HCT116 (cell line): Measurements from ENCODE around the gene LURAP1L. TPM values are rescaled to one million over a fixed set of nuclear protein-coding genes. Genes with fewer than 3 reads are reported as not detected.

Source experiments
- ATAC-seq: fragments of 200-7000 bp; cut with Tn5 transposase; 2 replicates; pipeline ENCODE4 v1.9.1; 2020; ENCODE audit warnings: mild to moderate bottlenecking, moderate library complexity
- BruUV-seq: library from RNA; stranded (reverse); fragments of 400-500 nt; replicated peaks from 2 replicates; lab custom pipeline; 2021; lab: Mats Ljungman, UMichigan
- CTCF ChIA-PET: fragments of 300-600 bp; sonication (Branson Sonifier 250); formaldehyde crosslinking; loops from one replicate; lab custom pipeline; 2021; ENCODE audit warnings: antibody characterized with exemption; lab: Charles Lee
- POLR2A ChIA-PET: fragments of 300-600, 350-600 bp; sonication (Branson Sonifier 250); formaldehyde crosslinking; loops from one replicate; lab custom pipeline; 2021; ENCODE audit warnings: antibody characterized with exemption; lab: Charles Lee
- RAD21 ChIA-PET, 2 experiments: fragments of 300-600 bp; sonication (Branson Sonifier 250); formaldehyde crosslinking; loops; one replicate each; lab custom pipeline; 2023; ENCODE audit warnings: low total read pairs in 2 of 2; ENCODE audit not compliant: uncharacterized antibody in 2 of 2, unreplicated experiment in 2 of 2, low non-redundant PET in 1 of 2; lab: Charles Lee
- DNase-seq: peaks from one replicate; pipeline ENCODE4 v3.0.0-alpha.2; 2010; ENCODE audit warnings: low read depth, low spot score
- H2AFZ ChIP-seq: fragments of 200-600 bp; shearing (Covaris generic), sonication (generic); 2 replicates; pipeline ENCODE4 v1.6.1; 2017; ENCODE audit warnings: low read depth, mixed run types, mixed read lengths, antibody characterized with exemption, low read length; ENCODE audit not compliant: poor library complexity, severe bottlenecking
- H3K27ac ChIP-seq: 2 replicates; pipeline ENCODE4 v1.5.1; 2012; ENCODE audit warnings: low read depth, low read length
- H3K27me3 ChIP-seq: fragments of 200-600 bp; sonication (generic); 2 replicates; pipeline ENCODE4 v1.6.1; 2016; ENCODE audit warnings: mixed run types, low read length, mixed read lengths; ENCODE audit not compliant: insufficient read depth
- H3K36me3 ChIP-seq, 2 experiments: fragments of 200-500 bp in 1 of 2; fragments of 200-600 bp in 1 of 2; sonication (Bioruptor generic) in 1 of 2; sonication (generic) in 1 of 2; 2 replicates each; pipeline versions ENCODE4 v1.5.1 to v1.6.1; 2014 to 2016; ENCODE audit warnings: low read length in 2 of 2, inconsistent platforms in 1 of 2, mixed read lengths in 1 of 2, mixed run types in 1 of 2; ENCODE audit not compliant: insufficient read depth in 2 of 2, control insufficient read depth in 1 of 2
- H3K4me1 ChIP-seq, 2 experiments: fragments of 200-600 bp in 1 of 2; sonication (generic) in 1 of 2; 2 replicates each; pipeline versions ENCODE4 v1.5.1 to v1.6.1; 2012 to 2017; ENCODE audit warnings: low read length in 2 of 2, inconsistent platforms in 1 of 2, mild to moderate bottlenecking in 1 of 2, mixed read lengths in 1 of 2, mixed run types in 1 of 2, moderate library complexity in 1 of 2; ENCODE audit not compliant: insufficient read depth in 2 of 2, control insufficient read depth in 1 of 2
- H3K4me2 ChIP-seq: fragments of 200-600 bp; sonication (generic); 2 replicates; pipeline ENCODE4 v1.6.1; 2017; ENCODE audit warnings: mixed run types, low read length, mixed read lengths
- H3K4me3 ChIP-seq, 2 experiments: fragments of 200-600 bp in 1 of 2; sonication (generic) in 1 of 2; replicated peaks in 1 of 2; 2 replicates each; pipeline ENCODE4 v1.5.1; 2011 to 2016; ENCODE audit warnings: low read length in 2 of 2, control low read depth in 1 of 2, low read depth in 1 of 2, mild to moderate bottlenecking in 1 of 2, mixed read lengths in 1 of 2, mixed run types in 1 of 2
- H3K79me2 ChIP-seq: fragments of 200-600 bp; sonication (generic); 2 replicates; pipeline ENCODE4 v1.6.1; 2017; ENCODE audit warnings: mild to moderate bottlenecking, mixed run types, low read length, moderate library complexity, mixed read lengths; ENCODE audit not compliant: insufficient read depth
- H3K9ac ChIP-seq: fragments of 200-600 bp; sonication (generic); 2 replicates; pipeline ENCODE4 v1.6.1; 2016; ENCODE audit warnings: low read length, mixed read lengths
- H3K9me2 ChIP-seq: fragments of 200-600 bp; sonication (generic), shearing (Covaris generic); 2 replicates; pipeline ENCODE4 v1.6.1; 2017; ENCODE audit warnings: mixed run types, mild to moderate bottlenecking, moderate library complexity; ENCODE audit not compliant: insufficient read depth
- H3K9me3 ChIP-seq, 2 experiments: fragments of 200-500 bp in 1 of 2; fragments of 200-600 bp in 1 of 2; sonication (Bioruptor generic) in 1 of 2; sonication (generic) in 1 of 2; 2 replicates each; pipeline ENCODE4 v1.6.1; 2014 to 2017; ENCODE audit warnings: low read length in 2 of 2, mixed read lengths in 2 of 2, inconsistent platforms in 1 of 2, low read depth in 1 of 2, mild to moderate bottlenecking in 1 of 2, mixed run types in 1 of 2, moderate library complexity in 1 of 2; ENCODE audit not compliant: control insufficient read depth in 1 of 2, insufficient read depth in 1 of 2
- H4K20me1 ChIP-seq: fragments of 200-600 bp; sonication (generic), shearing (Covaris generic); 2 replicates; pipeline ENCODE4 v1.6.1; 2017; ENCODE audit warnings: mixed run types, mild to moderate bottlenecking, moderate library complexity; ENCODE audit not compliant: insufficient read depth
- EZH2 ChIP-seq: fragments of 200-600 bp; sonication (generic); IDR thresholded peaks from 2 replicates; pipeline ENCODE4 v1.6.1; 2017; ENCODE audit warnings: antibody characterized with exemption, mixed run types
- EZH2phosphoT487 ChIP-seq: fragments of 200-600 bp; IDR thresholded peaks from 2 replicates; pipeline ENCODE4 v1.6.1; 2018; ENCODE audit warnings: antibody characterized with exemption, borderline replicate concordance
- FOSL1 ChIP-seq: IDR thresholded peaks from 2 replicates; pipeline ENCODE4 v1.6.1; 2012; ENCODE audit warnings: low read depth
- POLR2AphosphoS5 ChIP-seq: IDR thresholded peaks from 2 replicates; pipeline ENCODE4 v1.6.1; 2011; ENCODE audit warnings: mild to moderate bottlenecking, low read depth, low read length, moderate library complexity
- RAD21 ChIP-seq: IDR thresholded peaks from 2 replicates; pipeline ENCODE4 v1.6.1; 2012; ENCODE audit warnings: low read depth, mild to moderate bottlenecking
- SRF ChIP-seq: IDR thresholded peaks from 2 replicates; pipeline ENCODE4 v1.6.1; 2012; ENCODE audit warnings: low read depth
- YY1 ChIP-seq: IDR thresholded peaks from 2 replicates; pipeline ENCODE4 v1.6.1; 2011; ENCODE audit warnings: low read length, low read depth, moderate library complexity, mild to moderate bottlenecking; ENCODE audit not compliant: insufficient replicate concordance; ENCODE audit errors: extremely low read depth
- ZFX ChIP-seq: fragments of 450-650 bp; IDR thresholded peaks from 2 replicates; pipeline ENCODE4 v1.6.1; 2017
- ZNF274 ChIP-seq: fragments of 200-500 bp; sonication (Bioruptor generic); IDR thresholded peaks from 2 replicates; pipeline ENCODE4 v1.6.1; 2014; ENCODE audit warnings: mild to moderate bottlenecking, low read depth, low read length, inconsistent platforms
- intact Hi-C: fragments of 100-400 bp; cut with micrococcal nuclease; formaldehyde crosslinking; loops from 2 replicates; pipeline ENCODE4 v1.10.0; 2022
- total RNA-seq: library from RNA; stranded (reverse); gene quantifications from one replicate; pipeline ENCODE4 v1.2.1, GENCODE V29; 2021; ENCODE audit not compliant: unreplicated experiment
- TF ChIP-seq, protein P1 (sequence below), 3 experiments: fragments of 200-600 bp in 1 of 3; sonication (generic) in 1 of 3; IDR thresholded peaks in 2 of 3; conservative IDR thresholded peaks in 1 of 3; 2 replicates each; pipeline ENCODE4 v1.5.1; 2012 to 2017; ENCODE audit warnings: low read depth in 2 of 3, low read length in 2 of 3, antibody characterized with exemption in 1 of 3, borderline replicate concordance in 1 of 3, control low read depth in 1 of 3, mild to moderate bottlenecking in 1 of 3, mixed read lengths in 1 of 3, mixed run types in 1 of 3, moderate library complexity in 1 of 3; ENCODE audit not compliant: insufficient read depth in 1 of 3
- TF ChIP-seq, protein P2 (sequence below): IDR thresholded peaks from 2 replicates; pipeline ENCODE4 v1.6.1; 2012
- TF ChIP-seq, protein P3 (sequence below): IDR thresholded peaks from 2 replicates; pipeline ENCODE4 v1.6.1; 2012

LURAP1L gene
- total RNA-seq, 1 experiment from 2014 or later: 13.3 TPM

DNA sequence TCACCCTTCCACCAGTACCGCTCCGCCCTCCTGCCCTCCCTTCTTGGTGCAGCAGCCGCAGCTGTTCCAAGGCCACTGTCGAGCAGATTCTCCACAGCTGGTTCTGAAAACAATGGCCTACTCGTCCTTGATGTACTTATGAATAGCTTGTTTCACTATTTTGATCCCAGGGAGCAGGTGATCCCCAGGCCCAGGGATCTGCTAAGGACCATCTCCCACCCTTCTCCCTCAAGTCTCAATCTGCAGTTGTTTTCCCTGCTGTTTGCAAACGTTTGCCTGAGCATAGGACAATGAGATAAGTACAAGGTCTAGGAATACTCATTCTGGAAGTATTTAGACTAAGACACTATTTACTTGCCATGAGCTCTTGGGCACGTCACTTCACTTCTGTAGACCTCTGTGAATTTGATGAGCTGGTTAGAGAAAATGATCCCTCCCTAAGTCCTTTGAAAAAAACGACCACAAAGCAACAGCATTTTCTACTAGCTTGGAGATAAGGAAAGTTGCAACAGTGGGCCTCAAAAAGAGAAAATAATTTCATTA lies 1.8 kb downstream of the LURAP1L start (continued):
- TF ChIP-seq EZH2phosphoT487: no peak
- TF ChIP-seq SRF: no peak
- TF ChIP-seq, protein P1, sequence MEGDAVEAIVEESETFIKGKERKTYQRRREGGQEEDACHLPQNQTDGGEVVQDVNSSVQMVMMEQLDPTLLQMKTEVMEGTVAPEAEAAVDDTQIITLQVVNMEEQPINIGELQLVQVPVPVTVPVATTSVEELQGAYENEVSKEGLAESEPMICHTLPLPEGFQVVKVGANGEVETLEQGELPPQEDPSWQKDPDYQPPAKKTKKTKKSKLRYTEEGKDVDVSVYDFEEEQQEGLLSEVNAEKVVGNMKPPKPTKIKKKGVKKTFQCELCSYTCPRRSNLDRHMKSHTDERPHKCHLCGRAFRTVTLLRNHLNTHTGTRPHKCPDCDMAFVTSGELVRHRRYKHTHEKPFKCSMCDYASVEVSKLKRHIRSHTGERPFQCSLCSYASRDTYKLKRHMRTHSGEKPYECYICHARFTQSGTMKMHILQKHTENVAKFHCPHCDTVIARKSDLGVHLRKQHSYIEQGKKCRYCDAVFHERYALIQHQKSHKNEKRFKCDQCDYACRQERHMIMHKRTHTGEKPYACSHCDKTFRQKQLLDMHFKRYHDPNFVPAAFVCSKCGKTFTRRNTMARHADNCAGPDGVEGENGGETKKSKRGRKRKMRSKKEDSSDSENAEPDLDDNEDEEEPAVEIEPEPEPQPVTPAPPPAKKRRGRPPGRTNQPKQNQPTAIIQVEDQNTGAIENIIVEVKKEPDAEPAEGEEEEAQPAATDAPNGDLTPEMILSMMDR (IDR thresholded peaks at IDR 0.05 in 2 of 3, conservative IDR thresholded peaks at IDR 0.05 in 1 of 3; ENCODE audit: borderline replicate concordance in 1 of 3, insufficient read depth in 1 of 3, low read depth in 2 of 3, low read length in 2 of 3): no peak
- TF ChIP-seq ZNF274: no peak

DNA sequence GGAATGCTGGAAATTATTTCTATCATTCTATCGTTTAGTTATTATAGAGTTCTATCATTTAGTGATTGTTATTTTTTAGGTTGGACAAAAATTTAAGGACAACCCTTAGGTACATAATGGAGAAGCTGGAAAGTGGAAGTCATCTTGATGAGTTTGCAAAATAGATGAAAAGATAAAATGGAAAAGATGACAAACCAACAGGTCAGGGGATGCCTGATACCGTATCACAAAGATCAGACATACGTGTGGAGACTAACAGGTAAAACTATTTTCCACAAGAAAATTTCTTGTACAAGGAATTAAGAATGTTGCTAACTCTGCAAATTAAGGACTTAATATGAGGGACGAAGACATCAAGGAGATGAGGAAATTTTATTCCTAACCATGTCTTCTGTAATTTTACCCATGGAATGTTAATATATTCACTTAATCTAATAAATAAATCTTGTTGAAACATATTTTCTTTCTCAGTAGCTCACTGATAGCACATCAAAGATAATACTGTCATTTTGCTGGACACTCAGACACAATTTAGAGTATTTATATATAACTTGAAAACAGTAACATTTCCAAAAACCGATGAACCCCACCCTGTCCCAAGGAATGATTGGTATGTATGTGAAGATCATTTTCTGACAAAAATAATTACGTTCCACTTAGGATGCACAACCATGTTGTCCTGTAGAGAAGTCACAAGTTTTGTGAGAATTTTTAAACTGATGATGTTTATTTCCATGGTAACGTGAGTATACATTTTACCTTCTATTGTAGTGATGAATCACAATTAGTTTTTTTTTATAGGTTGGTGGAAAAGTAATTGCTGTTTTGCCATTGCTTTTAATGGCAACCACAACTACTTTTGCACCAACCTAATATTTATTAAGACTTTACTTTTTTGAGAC lies 2.6 kb downstream of the LURAP1L start:
- Histone ChIP-seq H3K4me1 (peaks cover 0 to 22% of the 10 kb centered on the region in 2 experiments; a peak in 2 of 4 replicates), H3K4me3 (peak overlapping the region in 1 of 2 experiments; percentile 75; a peak in 1 of 4 replicates), H3K4me2 (peak overlapping the region; percentile 100), H2AFZ (peak overlapping the region; percentile 97), H3K27me3 (no peaks in the 10 kb centered on the region), H3K27ac (no peak overlapping the region), H3K9me2 (no peaks in the 10 kb centered on the region), H4K20me1 (no peaks in the 10 kb centered on the region), H3K79me2 (no peaks in the 10 kb centered on the region), H3K9me3 (no peaks in the 10 kb centered on the region), H3K9ac (no peak overlapping the region), H3K36me3 (no peaks in the 10 kb centered on the region)
- intact Hi-C loops: loop anchor here (2.0 to 5.0 kb wide), 2 partner anchors 37 to 105 kb away; no protein-coding TSS in a partner anchor
- ChIA-PET RAD21 (interaction anchor here in 1 of 2 experiments (1.4 to 1.6 kb wide), 2 partner anchors 8 to 107 kb away, joined by 3 to 4 read pairs; no protein-coding TSS in a partner anchor), POLR2A (interaction anchor here (1.2 to 3.4 kb wide), 7 partner anchors 7 to 53 kb away, joined by 3 to 21 read pairs (median 7); no protein-coding TSS in a partner anchor), CTCF (interaction anchor here (0.8 to 1.8 kb wide), 3 partner anchors 37 to 107 kb away, joined by 3 to 9 read pairs (median 6); no protein-coding TSS in a partner anchor)
- no peak for ATAC-seq
- BruUV-seq: no TSS peak
- DNase-seq: no peak
- TF ChIP-seq YY1: no peak
- no peak for TF ChIP-seq FOSL1
- TF ChIP-seq ZFX: no peak
- TF ChIP-seq, protein P2, sequence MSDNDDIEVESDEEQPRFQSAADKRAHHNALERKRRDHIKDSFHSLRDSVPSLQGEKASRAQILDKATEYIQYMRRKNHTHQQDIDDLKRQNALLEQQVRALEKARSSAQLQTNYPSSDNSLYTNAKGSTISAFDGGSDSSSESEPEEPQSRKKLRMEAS: no peak
- TF ChIP-seq, protein P1 (IDR thresholded peaks at IDR 0.05 in 2 of 3, conservative IDR thresholded peaks at IDR 0.05 in 1 of 3; ENCODE audit: borderline replicate concordance in 1 of 3, insufficient read depth in 1 of 3, low read depth in 2 of 3, low read length in 2 of 3): no peak
- no peak for TF ChIP-seq EZH2
- no peak for TF ChIP-seq RAD21
- TF ChIP-seq EZH2phosphoT487: no peak
- TF ChIP-seq, protein P3, sequence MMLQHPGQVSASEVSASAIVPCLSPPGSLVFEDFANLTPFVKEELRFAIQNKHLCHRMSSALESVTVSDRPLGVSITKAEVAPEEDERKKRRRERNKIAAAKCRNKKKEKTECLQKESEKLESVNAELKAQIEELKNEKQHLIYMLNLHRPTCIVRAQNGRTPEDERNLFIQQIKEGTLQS: no peak
- no peak for TF ChIP-seq POLR2AphosphoS5
